SK-N-SH (cell line): ENCODE results near the gene TXNDC9.

ENCODE experiments used
- CTCF ChIP-seq: fragments of 200-600 bp; sonication (generic); IDR thresholded peaks from 2 replicates; pipeline ENCODE4 v1.6.1; 2017; ENCODE audit warnings: antibody characterized with exemption, mild to moderate bottlenecking, moderate library complexity
- FOSL2 ChIP-seq: IDR thresholded peaks from 2 replicates; pipeline ENCODE4 v1.4.0; 2012; ENCODE audit warnings: low read depth, mild to moderate bottlenecking, moderate library complexity, borderline replicate concordance
- FOXJ3 ChIP-seq: sonication (generic); formaldehyde crosslinking; IDR thresholded peaks from 2 replicates; pipeline ENCODE4 v1.5.1; 2020; ENCODE audit warnings: mild to moderate bottlenecking, missing genetic modification reagents
- POLR2AphosphoS5 ChIP-seq: IDR thresholded peaks from 2 replicates; pipeline ENCODE4 v1.6.1; 2012; ENCODE audit warnings: low read depth, low read length
- RAD21 ChIP-seq: IDR thresholded peaks from 2 replicates; pipeline ENCODE4 v1.6.1; 2012; ENCODE audit warnings: mild to moderate bottlenecking, low read length

- no peak for TF ChIP-seq RAD21
- no peak for TF ChIP-seq CTCF
- no peak for TF ChIP-seq FOXJ3 (CRISPR knock-in tag)
- TF ChIP-seq POLR2AphosphoS5 = no peak
- no peak for TF ChIP-seq FOSL2
Observed at GRCh38 chr2:99342536-99342935, 6.4 kb upstream of the TXNDC9 start.
